AG04450 (cell line): ENCODE data around the gene CNTNAP2. TPM values are rescaled to one million over a fixed set of nuclear protein-coding genes. Genes with fewer than 3 reads are reported as not detected.

Experiments
- CTCF ChIA-PET: fragments of 300-600, 350-600 bp; formaldehyde crosslinking; extraction: SDS; loops from one replicate; lab custom pipeline; 2022; ENCODE audit warnings: antibody characterized with exemption, inconsistent platforms; lab: Charles Lee
- POLR2A ChIA-PET: fragments of 350-600 bp; formaldehyde crosslinking; extraction: SDS; loops from one replicate; lab custom pipeline; 2021; ENCODE audit warnings: antibody characterized with exemption, inconsistent platforms; lab: Yijun Ruan, JAX
- DNase-seq: peaks from one replicate; pipeline ENCODE4 v3.0.0-alpha.2; 2011; ENCODE audit warnings: low read depth, low spot score
- H3K27ac ChIP-seq: one replicate; pipeline ENCODE4 v1.5.1; 2012; ENCODE audit warnings: low read depth, low read length, control low read depth
- H3K27me3 ChIP-seq: one replicate; pipeline ENCODE4 v1.6.0; 2012; ENCODE audit warnings: low read length; ENCODE audit not compliant: control insufficient read depth, insufficient read depth
- H3K4me3 ChIP-seq: 2 replicates; pipeline ENCODE4 v1.5.1; 2011; ENCODE audit warnings: mild to moderate bottlenecking, low read depth, low read length, control low read depth
- H3K9me3 ChIP-seq: 2 replicates; pipeline ENCODE4 v1.5.1; 2012; ENCODE audit warnings: low read length; ENCODE audit not compliant: control insufficient read depth, insufficient read depth
- polyA plus RNA-seq: library from polyadenylated mRNA; depleted of rRNA; stranded (reverse); fragments of >200 nt; gene quantifications from 2 replicates; pipeline ENCODE4 v1.2.3, GENCODE V29; 2011
- TF ChIP-seq, protein P1 (sequence below): IDR thresholded peaks from 2 replicates; pipeline ENCODE4 v1.5.1; 2011; ENCODE audit warnings: low read depth, low read length, control low read depth, inconsistent platforms

CNTNAP2 gene
- polyA plus RNA-seq, 1 experiment: not detected

DNA sequence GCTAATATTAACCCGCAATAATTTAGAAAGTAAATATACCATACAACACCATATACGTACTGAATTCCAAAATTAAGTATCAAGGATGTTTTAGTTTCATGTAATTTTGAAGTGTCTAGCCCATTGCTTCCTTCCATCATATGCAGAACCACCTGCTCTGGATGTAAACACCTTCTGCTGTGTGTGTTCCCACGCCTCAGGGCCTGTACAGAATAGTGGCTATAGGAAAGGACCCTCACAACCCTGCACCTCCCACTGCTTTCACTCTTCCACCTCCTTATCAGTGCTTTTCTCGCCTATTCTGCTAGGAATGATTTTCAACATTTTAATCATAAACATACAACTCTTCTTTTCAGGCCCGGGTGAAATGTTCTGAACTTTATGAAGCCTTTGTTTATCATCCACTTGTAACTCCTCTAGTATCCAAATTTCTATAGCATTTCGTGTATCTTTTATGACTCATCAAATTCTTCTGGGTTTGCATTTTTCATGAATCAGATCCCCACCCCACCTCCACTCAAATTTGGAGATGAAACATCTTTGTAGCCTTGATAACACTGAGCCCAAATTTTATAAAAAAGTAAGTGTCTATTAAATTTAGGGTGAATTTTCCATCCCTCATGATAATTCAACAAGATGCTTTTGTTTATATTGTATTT lies 1367.2 kb downstream of the CNTNAP2 start:
- Histone ChIP-seq H3K4me3 (no peak overlapping the region), H3K9me3 (no peaks in the 10 kb centered on the region), H3K27ac (no peak overlapping the region), H3K27me3 (no peaks in the 10 kb centered on the region)
- POLR2A ChIA-PET: no interaction called here
- no peak for DNase-seq
- CTCF ChIA-PET: interaction anchor here (0.5 kb wide), 1 partner anchor 538 kb away, joined by 3 read pairs; no protein-coding TSS in a partner anchor
- TF ChIP-seq, protein P1, sequence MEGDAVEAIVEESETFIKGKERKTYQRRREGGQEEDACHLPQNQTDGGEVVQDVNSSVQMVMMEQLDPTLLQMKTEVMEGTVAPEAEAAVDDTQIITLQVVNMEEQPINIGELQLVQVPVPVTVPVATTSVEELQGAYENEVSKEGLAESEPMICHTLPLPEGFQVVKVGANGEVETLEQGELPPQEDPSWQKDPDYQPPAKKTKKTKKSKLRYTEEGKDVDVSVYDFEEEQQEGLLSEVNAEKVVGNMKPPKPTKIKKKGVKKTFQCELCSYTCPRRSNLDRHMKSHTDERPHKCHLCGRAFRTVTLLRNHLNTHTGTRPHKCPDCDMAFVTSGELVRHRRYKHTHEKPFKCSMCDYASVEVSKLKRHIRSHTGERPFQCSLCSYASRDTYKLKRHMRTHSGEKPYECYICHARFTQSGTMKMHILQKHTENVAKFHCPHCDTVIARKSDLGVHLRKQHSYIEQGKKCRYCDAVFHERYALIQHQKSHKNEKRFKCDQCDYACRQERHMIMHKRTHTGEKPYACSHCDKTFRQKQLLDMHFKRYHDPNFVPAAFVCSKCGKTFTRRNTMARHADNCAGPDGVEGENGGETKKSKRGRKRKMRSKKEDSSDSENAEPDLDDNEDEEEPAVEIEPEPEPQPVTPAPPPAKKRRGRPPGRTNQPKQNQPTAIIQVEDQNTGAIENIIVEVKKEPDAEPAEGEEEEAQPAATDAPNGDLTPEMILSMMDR: no peak

DNA sequence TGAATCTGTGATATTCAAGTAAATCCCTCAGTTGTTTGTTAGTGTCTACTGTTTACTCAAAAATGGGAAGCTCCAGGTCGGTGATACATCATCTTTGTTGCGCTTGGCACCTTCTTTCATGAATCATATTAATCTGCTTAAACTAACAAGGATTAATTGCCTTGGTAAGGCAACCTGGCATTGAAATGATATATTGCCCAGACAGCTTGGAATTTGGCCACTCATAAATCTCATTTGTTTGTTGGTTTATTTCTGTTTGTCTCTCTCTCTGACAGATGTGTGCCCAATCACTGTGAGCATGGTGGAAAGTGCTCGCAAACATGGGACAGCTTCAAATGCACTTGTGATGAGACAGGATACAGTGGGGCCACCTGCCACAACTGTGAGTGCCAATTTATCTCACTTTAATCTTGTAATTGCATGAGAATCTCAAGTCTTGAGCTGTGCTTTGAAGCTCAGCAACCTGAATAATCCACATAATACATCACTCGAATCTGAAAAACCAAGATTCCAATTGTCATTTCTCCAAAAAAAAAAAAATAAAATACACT lies 1369.1 kb downstream of the CNTNAP2 start:
- CTCF ChIA-PET: interaction anchor here (1.2 kb wide), 2 partner anchors 9 to 53 kb away, joined by 3 to 4 read pairs; no protein-coding TSS in a partner anchor
- no peaks in the 10 kb centered on the region for H3K27me3 ChIP-seq
- DNase-seq: no peak

DNA sequence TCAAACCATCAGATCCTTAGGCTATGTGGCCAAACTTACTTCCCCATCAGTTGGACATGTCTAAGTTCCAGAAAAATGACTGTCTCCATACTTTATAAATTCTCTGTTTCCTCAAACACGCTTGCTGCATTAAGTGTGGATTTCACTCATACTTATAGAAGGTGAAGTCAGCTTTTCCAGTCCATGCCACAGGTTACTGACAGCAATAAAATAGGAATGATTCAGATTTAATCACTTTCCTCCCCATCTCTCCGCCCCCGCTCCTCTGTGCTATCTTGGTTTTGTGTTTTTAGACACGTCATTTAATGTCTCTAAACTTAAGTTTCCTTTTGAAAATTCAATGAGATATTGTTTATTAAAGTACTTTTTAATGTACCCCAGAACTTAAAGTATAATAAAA lies 1376.0 kb downstream of the CNTNAP2 start:
- Histone ChIP-seq H3K4me3 (no peak overlapping the region), H3K9me3 (no peaks in the 10 kb centered on the region), H3K27ac (no peak overlapping the region), H3K27me3 (no peaks in the 10 kb centered on the region)
- no peak for DNase-seq
- CTCF ChIA-PET: no interaction called here
- POLR2A ChIA-PET: no interaction called here
- TF ChIP-seq, protein P1: no peak

More for the DNA sequence above, 1369.1 kb downstream of the CNTNAP2 start:
- POLR2A ChIA-PET: no interaction called here
- TF ChIP-seq, protein P1: no peak
- Histone ChIP-seq H3K4me3 (no peak overlapping the region), H3K27ac (no peak overlapping the region), H3K9me3 (no peaks in the 10 kb centered on the region)

DNA sequence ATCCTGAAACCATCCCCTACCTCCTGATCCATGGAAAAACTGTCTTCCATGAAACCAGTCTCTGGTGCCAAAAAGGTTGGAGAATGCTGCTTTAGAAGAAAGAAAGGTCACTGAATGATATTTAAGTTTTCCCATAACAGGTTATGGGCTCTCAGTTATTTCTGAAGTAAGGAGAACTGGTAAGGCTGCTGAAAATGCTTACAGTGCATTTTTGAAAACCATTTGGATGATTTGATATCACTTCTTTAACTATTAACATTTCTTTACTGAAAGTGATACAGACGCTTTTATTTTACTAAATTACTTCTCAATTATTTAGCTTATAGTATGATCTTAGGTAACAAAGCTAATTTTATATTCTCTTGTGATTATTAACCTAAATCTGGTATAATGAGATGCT lies 1379.6 kb downstream of the CNTNAP2 start:
- H3K4me3 ChIP-seq: no peak overlapping the region
- no peaks in the 10 kb centered on the region for H3K9me3 ChIP-seq
- ChIA-PET CTCF (no interaction called here), POLR2A (no interaction called here)
- no peak overlapping the region for H3K27ac ChIP-seq
- no peaks in the 10 kb centered on the region for H3K27me3 ChIP-seq
- no peak for DNase-seq
- TF ChIP-seq, protein P1: no peak

GRCh38 chr7:147497246-147497645 lies 1380.6 kb downstream of the CNTNAP2 start:
- no peak for DNase-seq
- Histone ChIP-seq H3K4me3 (no peak overlapping the region), H3K27me3 (no peaks in the 10 kb centered on the region), H3K27ac (no peak overlapping the region), H3K9me3 (no peaks in the 10 kb centered on the region)
- POLR2A ChIA-PET: no interaction called here
- CTCF ChIA-PET: no interaction called here
- TF ChIP-seq, protein P1: no peak
